ENCODE measurements around the gene GNB3. TPM values are rescaled to one million over a fixed set of nuclear protein-coding genes. Genes with fewer than 3 reads are reported as not detected.

Gene GNB3
- total RNA-seq: 1.7 and 3.9 TPM in 2 replicates

DNA sequence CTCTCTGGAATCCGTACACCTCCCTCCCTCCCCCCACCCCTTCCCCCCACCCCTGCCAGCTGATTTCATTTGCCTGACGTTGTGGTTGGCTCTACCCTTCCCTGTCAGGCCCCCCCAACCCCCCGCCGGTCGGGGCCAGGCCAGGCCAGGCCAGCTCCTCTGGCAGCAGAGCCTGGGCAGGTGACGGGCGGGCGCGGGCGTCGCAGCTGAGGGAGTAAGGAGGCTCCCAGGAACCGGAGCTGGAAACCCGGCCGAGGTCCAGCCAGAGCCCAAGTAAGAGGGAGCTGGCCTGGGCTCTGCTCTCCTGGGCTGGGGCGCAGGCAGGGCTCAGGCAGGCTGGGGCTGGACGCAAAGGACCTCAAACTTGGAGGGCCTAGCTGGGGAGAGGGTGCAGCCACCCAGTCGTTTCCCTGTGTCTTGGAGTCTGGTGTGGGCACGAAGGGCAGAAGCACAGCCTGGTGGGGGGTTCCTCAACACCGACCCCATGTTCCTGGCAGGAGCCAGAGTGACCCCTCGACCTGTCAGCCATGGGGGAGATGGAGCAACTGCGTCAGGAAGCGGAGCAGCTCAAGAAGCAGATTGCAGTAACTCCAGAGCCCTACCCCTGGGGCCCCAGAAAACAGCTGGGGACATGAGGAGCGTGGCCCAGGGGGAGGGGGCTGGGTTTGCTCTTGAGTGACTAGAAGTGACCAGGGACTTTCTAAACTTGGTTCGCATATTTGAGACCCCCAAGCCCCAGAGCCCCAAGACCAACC lies at the start of gene GNB3:
Gene GNB3, plus strand, starts transcription at position 165 of the 755 bp plus-strand sequence. Its CDS starts 363 bp downstream, at position 528.
- TF ChIP-seq, protein P1, sequence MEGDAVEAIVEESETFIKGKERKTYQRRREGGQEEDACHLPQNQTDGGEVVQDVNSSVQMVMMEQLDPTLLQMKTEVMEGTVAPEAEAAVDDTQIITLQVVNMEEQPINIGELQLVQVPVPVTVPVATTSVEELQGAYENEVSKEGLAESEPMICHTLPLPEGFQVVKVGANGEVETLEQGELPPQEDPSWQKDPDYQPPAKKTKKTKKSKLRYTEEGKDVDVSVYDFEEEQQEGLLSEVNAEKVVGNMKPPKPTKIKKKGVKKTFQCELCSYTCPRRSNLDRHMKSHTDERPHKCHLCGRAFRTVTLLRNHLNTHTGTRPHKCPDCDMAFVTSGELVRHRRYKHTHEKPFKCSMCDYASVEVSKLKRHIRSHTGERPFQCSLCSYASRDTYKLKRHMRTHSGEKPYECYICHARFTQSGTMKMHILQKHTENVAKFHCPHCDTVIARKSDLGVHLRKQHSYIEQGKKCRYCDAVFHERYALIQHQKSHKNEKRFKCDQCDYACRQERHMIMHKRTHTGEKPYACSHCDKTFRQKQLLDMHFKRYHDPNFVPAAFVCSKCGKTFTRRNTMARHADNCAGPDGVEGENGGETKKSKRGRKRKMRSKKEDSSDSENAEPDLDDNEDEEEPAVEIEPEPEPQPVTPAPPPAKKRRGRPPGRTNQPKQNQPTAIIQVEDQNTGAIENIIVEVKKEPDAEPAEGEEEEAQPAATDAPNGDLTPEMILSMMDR (IDR thresholded peaks at IDR 0.05; ENCODE audit: insufficient read depth, low read depth, low read length): no peak

DNA sequence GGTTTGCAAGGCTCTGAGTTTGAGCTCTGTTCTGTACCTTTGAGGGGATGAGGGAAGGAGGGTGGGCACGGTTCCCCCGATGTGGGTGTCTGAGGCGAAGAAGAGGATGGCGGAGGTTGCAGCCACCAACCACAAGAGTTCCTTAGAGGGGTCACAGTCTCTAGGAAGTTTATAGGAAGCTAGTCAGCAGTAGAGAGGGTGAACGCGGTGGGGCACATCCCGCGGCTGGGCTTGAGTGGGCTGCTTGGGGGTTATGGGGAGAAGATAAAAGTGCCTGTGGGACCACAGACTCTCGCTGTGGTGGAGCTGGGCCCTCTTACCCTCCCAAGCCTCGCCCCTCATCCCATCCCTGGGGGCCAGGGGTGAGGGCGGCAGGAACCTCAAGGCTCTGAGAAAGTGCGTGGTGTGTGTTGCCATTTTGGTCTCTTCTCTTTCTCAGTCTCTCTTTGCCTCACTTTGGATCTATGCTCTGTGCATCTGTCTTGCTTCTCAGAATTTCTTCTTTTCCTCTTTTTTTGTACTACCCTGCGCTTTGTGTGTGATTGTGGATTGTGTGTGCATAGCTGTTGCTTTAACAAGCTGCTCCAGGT lies 48.7 kb upstream of the GNB3 start:
- TF ChIP-seq, protein P1 (IDR thresholded peaks at IDR 0.05; ENCODE audit: insufficient read depth, low read depth, low read length): no peak
- no peak overlapping the region for H3K4me3 ChIP-seq (ENCODE audit: low read depth, low read length)

More for the DNA sequence above, at the start of gene GNB3:
- no peak for DNase-seq (ENCODE audit: low read depth)
- H3K4me3 ChIP-seq (ENCODE audit: low read depth, low read length): no peak within 1 kb of the TSS

GRCh38 chr12:6792522-6793201 lies 48.1 kb upstream of the GNB3 start:
- no peak overlapping the region for H3K4me3 ChIP-seq (ENCODE audit: low read depth, low read length)
- TF ChIP-seq, protein P1 (IDR thresholded peaks at IDR 0.05; ENCODE audit: insufficient read depth, low read depth, low read length): no peak
- DNase-seq (ENCODE audit: low read depth): no peak

More for the DNA sequence above, 48.7 kb upstream of the GNB3 start:
- DNase-seq (ENCODE audit: low read depth): no peak

DNA sequence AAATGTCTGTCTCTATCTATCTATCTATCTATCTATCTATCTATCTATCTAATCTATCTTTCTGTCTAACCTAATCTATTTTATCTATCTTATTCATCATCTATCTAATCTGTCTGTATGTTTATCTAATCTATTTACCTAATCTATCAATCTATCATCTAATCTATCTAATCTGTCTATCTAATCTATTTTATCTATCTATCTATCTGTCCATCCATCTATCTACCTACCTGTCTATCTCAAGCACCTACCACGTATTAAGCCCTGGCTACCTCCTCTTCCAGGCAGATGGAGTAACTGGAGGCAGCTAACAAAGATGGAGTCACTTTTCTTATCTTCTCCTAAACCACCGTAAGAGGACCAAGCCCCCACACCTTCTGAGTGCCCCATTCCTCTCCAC lies 45.6 kb upstream of the GNB3 start:
- H3K4me3 ChIP-seq (ENCODE audit: low read depth, low read length): no peak overlapping the region
- no peak for DNase-seq (ENCODE audit: low read depth)
- TF ChIP-seq, protein P1 (IDR thresholded peaks at IDR 0.05; ENCODE audit: insufficient read depth, low read depth, low read length): no peak

DNA sequence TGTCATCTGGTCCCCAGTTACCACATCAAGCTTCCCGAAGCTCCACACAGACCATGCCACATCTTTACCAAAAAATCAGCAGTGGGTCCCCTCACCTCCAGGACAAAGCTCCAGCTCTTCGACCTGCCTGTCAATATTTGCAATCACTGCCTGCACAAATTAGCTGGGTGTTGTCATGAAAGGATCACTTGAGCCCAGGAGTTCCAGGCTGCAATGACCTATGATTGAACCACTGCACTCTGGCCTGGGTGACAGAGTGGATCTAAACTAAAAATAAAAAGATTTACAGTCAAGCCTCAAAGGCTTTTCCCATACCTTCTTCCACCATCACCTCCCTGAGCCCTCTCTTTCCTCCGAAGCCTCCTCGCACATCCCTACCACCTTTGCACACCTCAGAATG lies 44.1 kb upstream of the GNB3 start:
- no peak overlapping the region for H3K4me3 ChIP-seq (ENCODE audit: low read depth, low read length)
- TF ChIP-seq, protein P1 (IDR thresholded peaks at IDR 0.05; ENCODE audit: insufficient read depth, low read depth, low read length): no peak
- no peak for DNase-seq (ENCODE audit: low read depth)

DNA sequence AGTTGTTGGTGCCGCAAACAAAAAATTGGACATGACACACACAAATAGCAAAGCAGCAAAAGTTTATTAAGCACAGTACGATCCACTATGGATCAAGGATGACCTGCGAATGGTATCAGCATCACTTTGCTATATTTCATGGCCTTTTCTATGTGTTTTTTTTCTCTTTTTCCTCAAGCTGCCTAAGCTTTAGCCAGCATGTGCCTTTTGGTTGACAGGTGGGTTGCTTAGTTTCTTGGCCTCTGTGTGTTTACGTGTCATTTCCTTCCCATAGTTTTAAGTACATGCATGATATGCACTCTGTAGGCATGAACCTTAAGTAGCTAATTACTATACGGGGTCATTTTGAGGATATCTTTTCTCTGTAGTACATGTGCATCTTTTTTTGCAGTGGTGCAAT lies 41.6 kb upstream of the GNB3 start:
- no peak overlapping the region for H3K4me3 ChIP-seq (ENCODE audit: low read depth, low read length)
- DNase-seq (ENCODE audit: low read depth): no peak
- TF ChIP-seq, protein P1 (IDR thresholded peaks at IDR 0.05; ENCODE audit: insufficient read depth, low read depth, low read length): no peak
